Parathyroid adenoma (tissue), 2 donors: ENCODE results near the gene USPL1.

Experiments used
- H2AFZ ChIP-seq: fragments of 300-600 bp; sonication (generic); one replicate; pipeline ENCODE4 v1.7.0; 2017; ENCODE audit warnings: antibody characterized with exemption, mild to moderate bottlenecking
- H3K27ac ChIP-seq: fragments of 300-600 bp; sonication (generic); one replicate; pipeline ENCODE4 v1.7.0; 2017
- H3K27me3 ChIP-seq: fragments of 300-600 bp; sonication (generic); one replicate; pipeline ENCODE4 v1.7.0; 2017; ENCODE audit warnings: low read length; ENCODE audit not compliant: control insufficient read depth, insufficient read depth
- H3K36me3 ChIP-seq: fragments of 300-600 bp; sonication (generic); one replicate; pipeline ENCODE4 v1.7.0; 2017; ENCODE audit warnings: low read length; ENCODE audit not compliant: control insufficient read depth, insufficient read depth
- H3K4me1 ChIP-seq: fragments of 300-600 bp; sonication (generic); one replicate; pipeline ENCODE4 v1.7.0; 2017; ENCODE audit warnings: control low read depth
- H3K4me2 ChIP-seq: fragments of 300-600 bp; sonication (generic); one replicate; pipeline ENCODE4 v1.7.0; 2017; ENCODE audit warnings: low read length
- H3K4me3 ChIP-seq: fragments of 300-600 bp; sonication (generic); one replicate; pipeline ENCODE4 v1.7.0; 2017; ENCODE audit warnings: low read depth, low read length
- H3K79me2 ChIP-seq: fragments of 300-600 bp; sonication (generic); one replicate; pipeline ENCODE4 v1.7.0; 2017; ENCODE audit warnings: control low read depth
- H3K9ac ChIP-seq: fragments of 300-600 bp; sonication (generic); one replicate; pipeline ENCODE4 v1.7.0; 2017; ENCODE audit warnings: mild to moderate bottlenecking
- H3K9me3 ChIP-seq: fragments of 300-600 bp; sonication (generic); one replicate; pipeline ENCODE4 v1.7.0; 2017; ENCODE audit warnings: low read length; ENCODE audit not compliant: control insufficient read depth
- TF ChIP-seq, protein P1 (sequence below): fragments of 300-600 bp; sonication (generic); IDR thresholded peaks from one replicate; pipeline ENCODE4 v1.7.0; 2017; ENCODE audit warnings: antibody characterized with exemption, mild to moderate bottlenecking
- donor health status: primary hyperparathyroidism.

The USPL1 gene

DNA sequence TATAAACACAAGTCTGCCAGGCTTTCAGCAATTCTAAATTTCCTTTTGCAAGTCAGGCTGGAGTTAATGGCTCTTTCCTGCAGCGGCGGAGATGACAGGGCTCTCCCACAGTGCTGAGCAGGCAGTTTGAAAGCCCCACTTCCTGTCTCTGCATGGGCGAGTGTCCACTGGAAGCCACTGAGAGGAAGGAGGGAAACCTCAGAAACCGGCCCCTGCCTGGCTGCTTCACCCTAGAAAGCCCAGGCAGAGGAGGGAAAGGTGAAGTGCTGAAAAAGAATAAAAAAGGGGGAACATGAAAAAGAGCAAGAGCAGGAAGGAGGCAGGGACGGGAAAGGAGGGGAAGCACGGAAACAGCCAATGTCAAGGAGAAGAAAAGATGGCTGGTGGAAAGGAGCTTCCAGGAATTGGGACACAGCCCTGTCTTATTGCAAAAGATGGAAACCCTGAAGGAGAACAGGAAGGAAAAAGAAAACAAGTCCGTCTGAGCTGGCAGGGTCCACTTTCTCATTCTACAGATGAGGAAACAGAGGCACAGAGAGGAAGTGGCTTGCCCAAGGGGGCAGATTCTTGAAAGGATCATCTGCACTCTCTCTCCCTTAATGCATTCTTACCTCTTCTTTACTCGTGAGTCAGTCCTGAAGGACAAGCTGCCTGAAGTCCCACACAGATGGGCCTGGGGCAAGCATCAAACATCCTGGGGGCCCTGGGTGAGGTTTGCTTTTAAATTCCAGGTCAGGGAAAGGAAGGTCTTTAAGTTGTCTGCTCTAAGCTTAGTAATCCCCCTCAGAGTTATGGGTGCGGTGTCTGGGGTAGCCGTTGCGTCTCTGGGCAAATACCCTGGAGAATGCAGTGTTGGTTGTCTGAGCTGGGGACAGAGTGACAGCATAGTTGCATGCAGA lies 78.8 kb downstream of the USPL1 start:
- Histone ChIP-seq H3K27ac (no peak overlapping the region), H2AFZ (peak overlapping the region; percentile 56), H3K4me1 (no peaks in the 10 kb centered on the region), H3K4me2 (no peak overlapping the region), H3K27me3 (no peaks in the 10 kb centered on the region), H3K79me2 (no peaks in the 10 kb centered on the region), H3K4me3 (no peak overlapping the region), H3K9ac (no peak overlapping the region), H3K36me3 (no peaks in the 10 kb centered on the region), H3K9me3 (no peaks in the 10 kb centered on the region)
- TF ChIP-seq, protein P1, sequence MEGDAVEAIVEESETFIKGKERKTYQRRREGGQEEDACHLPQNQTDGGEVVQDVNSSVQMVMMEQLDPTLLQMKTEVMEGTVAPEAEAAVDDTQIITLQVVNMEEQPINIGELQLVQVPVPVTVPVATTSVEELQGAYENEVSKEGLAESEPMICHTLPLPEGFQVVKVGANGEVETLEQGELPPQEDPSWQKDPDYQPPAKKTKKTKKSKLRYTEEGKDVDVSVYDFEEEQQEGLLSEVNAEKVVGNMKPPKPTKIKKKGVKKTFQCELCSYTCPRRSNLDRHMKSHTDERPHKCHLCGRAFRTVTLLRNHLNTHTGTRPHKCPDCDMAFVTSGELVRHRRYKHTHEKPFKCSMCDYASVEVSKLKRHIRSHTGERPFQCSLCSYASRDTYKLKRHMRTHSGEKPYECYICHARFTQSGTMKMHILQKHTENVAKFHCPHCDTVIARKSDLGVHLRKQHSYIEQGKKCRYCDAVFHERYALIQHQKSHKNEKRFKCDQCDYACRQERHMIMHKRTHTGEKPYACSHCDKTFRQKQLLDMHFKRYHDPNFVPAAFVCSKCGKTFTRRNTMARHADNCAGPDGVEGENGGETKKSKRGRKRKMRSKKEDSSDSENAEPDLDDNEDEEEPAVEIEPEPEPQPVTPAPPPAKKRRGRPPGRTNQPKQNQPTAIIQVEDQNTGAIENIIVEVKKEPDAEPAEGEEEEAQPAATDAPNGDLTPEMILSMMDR, result no peak

DNA sequence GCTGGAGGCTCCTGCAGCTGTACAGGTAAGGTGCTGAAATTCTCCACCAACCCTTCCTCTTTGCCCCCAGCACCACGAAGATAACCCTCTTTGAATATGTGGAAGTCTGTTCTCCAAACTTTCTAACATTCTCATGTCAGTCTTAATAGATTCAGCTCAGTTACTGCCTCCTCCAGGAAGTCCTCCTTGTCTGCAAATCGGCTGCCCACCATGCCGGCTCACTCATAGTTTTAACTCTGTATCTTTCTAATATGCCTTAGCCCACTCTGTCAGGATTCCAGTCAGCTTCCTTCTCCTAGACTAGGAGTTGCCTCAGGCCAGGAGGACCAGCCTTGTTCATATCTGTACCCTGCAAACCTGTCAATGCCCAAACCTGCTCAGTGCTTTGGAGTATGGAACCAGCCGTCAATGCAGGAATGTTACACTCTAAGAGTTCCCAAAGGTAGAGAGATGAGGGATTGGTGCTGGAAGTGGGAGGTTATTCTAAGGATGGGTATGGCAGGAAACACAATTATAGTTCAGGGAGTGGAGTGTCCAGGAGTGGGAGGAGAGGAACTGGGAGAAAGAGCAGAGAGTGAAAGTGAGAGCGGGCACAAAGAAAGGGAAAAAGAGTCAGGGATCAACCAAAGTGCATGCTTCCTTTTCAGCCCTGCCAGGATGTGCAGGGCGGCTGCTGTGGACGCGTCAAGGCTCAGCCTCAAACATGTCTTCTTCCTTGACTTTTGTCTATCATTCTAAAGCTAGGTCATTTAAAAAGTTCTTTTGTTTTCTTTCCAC lies 79.6 kb downstream of the USPL1 start:
- H3K79me2 ChIP-seq, result no peaks in the 10 kb centered on the region
- H3K27me3 ChIP-seq, result no peaks in the 10 kb centered on the region
- no peak overlapping the region for H3K4me2 ChIP-seq
- no peak overlapping the region for H3K27ac ChIP-seq
- no peak overlapping the region for H2AFZ ChIP-seq
- H3K9ac ChIP-seq, result no peak overlapping the region
- H3K36me3 ChIP-seq, result no peaks in the 10 kb centered on the region
- H3K4me3 ChIP-seq, result no peak overlapping the region
- H3K9me3 ChIP-seq, result no peaks in the 10 kb centered on the region
- TF ChIP-seq, protein P1, result no peak
- H3K4me1 ChIP-seq, result no peaks in the 10 kb centered on the region

DNA sequence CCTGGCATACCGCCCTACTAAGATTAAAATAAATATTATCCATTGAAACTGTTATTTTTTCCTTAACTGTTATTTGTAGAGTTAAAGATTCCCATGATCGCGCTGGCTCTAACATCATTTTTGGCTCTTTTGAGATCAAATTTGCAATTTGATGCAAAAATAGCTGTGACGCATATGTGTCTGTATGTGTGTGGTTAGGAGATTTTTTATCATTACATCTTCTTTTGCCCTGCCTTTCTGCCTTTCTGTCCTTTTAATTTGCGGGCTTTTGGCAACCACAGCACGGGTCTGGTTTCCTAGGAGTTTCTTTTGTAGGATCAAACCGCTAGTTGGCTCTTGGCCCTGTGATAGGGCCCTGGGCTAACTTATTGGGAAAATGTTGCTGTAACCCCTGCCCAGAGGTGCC lies 80.3 kb downstream of the USPL1 start:
- H3K4me2 ChIP-seq, result no peak overlapping the region
- TF ChIP-seq, protein P1, result no peak
- H3K4me3 ChIP-seq, result no peak overlapping the region
- no peak overlapping the region for H2AFZ ChIP-seq
- H3K36me3 ChIP-seq, result no peaks in the 10 kb centered on the region
- no peaks in the 10 kb centered on the region for H3K79me2 ChIP-seq
- H3K9me3 ChIP-seq, result no peaks in the 10 kb centered on the region
- no peak overlapping the region for H3K27ac ChIP-seq
- no peaks in the 10 kb centered on the region for H3K4me1 ChIP-seq
- H3K27me3 ChIP-seq, result no peaks in the 10 kb centered on the region
- H3K9ac ChIP-seq, result no peak overlapping the region

DNA sequence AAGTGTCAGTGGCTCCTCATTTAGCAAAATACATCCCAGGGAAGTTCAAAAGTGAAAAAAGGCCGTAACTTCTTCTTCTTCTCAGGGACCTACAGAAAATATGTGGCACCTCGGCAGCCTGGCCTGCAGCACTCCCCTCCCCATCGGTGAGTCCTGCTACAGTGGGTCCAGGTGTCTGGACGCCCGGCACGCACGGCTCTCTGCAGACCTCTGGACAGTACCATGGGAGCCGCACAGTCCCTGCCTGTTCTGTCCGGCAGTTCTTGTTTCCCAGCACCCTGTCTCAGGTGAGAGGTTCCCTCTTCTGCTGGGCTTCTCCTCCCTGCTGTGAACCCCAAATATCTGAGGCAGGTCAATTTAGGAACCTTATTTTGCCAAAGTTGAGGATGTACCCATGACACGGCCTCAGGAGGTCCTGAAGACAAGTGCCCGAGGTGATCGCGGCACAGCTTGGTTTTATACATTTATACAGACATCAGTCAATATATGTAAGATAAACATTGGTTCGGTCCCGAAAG lies 80.8 kb downstream of the USPL1 start:
- Histone ChIP-seq H3K27ac (no peak overlapping the region), H3K4me1 (no peaks in the 10 kb centered on the region), H3K36me3 (no peaks in the 10 kb centered on the region), H3K4me2 (no peak overlapping the region), H3K79me2 (no peaks in the 10 kb centered on the region), H3K9ac (no peak overlapping the region), H3K9me3 (no peaks in the 10 kb centered on the region), H3K4me3 (no peak overlapping the region), H3K27me3 (no peaks in the 10 kb centered on the region), H2AFZ (no peak overlapping the region)
- TF ChIP-seq, protein P1, result no peak
